ENCODE measurements around the gene NTHL1. TPM values are rescaled to one million over a fixed set of nuclear protein-coding genes. Genes with fewer than 3 reads are reported as not detected.

NTHL1 gene
- total RNA-seq, result 29.5 and 31.0 TPM in 2 replicates

DNA sequence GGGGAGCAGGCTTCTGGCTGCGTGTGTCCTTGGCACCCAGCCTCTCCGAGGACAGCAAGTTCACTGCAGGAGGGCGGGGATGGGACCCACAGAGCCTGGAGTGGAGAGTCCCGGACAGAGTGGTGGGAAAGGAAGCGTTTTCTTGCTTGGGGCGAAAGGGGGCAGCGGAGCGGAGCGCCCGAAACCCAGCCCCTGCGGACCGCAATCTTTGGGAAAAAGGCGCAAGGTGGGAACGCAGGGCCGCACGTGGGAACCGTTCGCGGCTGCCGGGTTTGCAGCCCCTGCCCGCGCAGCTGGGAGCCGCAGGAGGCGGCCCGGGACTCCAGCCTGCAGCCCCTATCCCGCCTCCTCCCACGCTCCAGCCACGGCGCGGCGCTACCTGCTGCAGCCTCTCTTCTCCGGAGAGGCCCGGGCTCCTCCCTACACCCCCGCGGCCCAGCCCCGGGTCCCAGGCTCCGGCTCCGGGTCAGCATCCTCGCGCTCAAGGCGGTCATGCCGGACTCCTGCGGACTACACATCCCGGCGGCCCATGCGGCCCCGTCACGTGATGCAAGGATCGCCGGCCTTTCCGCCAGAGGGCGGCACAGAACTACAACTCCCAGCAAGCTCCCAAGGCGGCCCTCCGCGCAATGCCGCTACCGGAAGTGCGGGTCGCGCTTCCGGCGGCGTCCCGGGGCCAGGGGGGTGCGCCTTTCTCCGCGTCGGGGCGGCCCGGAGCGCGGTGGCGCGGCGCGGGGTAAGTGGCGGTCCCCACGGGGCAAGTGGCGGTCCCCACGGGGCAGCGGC lies at the start of gene NTHL1, which contains the start of gene TSC2:
TSS of gene NTHL1 (minus strand) at position 505 of the 786 bp plus-strand sequence. CDS start at position 494, 11 bp downstream.
TSS of gene TSC2 (plus strand) at position 656 of the 786 bp plus-strand sequence. CDS start 631 bp downstream, outside the sequence.

DNA sequence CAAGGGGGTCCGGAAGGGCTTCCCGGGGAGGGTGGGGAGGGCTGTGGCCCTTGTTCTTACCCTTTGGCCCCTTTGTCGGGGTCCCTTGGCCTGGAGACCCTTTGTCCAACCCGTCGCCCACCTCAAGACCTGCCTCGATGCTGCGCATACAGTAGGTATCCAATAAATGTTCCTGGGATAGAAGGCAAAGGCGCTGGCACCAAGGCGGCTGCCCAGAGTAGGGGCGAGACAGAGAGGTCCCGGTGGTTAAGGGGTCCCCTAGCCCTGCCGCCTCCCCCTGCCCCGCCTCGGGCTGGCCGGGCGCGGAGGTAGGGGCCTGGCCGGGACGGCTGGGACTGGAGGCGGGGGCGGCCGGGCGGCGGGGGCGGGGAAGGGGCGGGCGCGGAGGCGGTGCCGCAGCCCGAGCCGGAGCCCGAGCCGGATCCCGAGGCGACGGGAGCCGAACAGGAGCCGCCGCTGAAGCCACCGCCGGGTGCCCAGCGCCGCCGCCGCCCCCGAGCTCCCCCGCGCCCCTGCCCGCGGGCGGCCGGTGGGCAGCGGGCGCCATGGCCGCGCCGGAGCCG lies 21.1 kb downstream of the NTHL1 start, which contains the start of gene NHERF2:
TSS of gene NHERF2 (plus strand) at position 442 of the 563 bp plus-strand sequence. CDS start at position 546, 104 bp downstream.

DNA sequence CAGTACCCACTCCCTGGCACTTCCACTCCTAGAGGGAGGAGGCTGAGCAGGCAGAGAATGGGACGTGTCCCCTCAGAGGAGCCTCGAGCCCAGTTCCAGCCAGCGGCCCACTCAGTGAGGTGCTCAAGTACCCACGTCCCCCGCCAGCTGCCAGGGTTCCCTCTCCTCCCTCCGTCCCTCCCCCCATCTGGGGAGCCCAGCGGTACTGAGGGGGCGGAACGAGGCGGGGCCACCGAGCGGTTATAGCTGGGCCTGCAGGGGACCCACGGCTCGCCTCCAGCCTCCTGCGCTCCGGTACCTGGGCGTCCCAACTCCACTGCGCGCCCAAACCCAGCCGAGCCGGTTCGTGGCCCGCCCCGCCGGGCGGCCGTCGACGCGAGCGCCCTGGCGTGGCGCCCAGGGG lies 28.1 kb downstream of the NTHL1 start, which contains the start of gene NPW:
TSS of gene NPW (plus strand) at position 268 of the 403 bp plus-strand sequence.

DNA sequence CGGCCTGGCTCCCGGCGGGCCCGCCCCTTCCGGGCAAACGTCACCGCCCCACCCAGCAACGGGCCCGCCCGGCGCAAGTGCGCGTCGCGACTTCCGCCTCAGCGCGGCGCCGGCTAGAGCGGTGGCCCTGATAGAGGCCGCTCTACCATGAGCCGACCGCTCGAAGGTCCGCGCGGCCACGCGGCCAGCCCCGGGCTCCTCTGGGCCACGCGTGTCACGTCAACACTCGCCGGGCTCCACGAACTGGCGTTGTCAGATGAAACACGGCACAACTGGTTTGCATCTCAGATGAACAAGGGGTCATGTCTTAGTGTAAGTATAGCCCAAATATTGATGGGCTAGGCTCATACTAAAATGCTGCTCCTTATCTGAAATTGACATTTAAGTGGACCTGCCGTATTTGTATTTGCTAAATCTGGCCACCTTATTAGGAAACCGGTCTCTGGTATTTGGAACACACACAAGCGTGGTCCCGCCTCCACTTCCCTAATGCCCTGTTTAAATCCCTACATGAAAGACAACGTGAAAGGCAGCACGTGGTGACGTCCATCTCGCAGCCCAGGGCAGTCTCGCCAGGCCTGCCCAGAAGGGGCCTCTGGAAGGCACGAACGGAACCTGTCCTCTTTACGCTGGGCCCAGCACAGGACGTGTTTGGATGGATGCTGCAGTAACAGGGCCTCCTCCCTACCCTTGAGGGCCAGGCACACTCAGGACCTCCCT lies 37.7 kb downstream of the NTHL1 start, which contains the start of gene ZNF598:
TSS of gene ZNF598 (minus strand) at position 31 of the 720 bp plus-strand sequence.

Other genes with a start within 250 kb of the NTHL1 start
- 48.1 and 55.1 TPM in 2 replicates for gene HAGH, start 221.0 kb downstream of the NTHL1 start, total RNA-seq
- gene FAHD1, start 220.6 kb downstream of the NTHL1 start, total RNA-seq, result 66.5 and 87.0 TPM in 2 replicates
- 0.22 and 0.50 TPM in 2 replicates for gene MEIOB, start 175.7 kb downstream of the NTHL1 start, total RNA-seq
- gene HS3ST6, start 129.4 kb downstream of the NTHL1 start, total RNA-seq, result not detected in 2 replicates
- 6.2 and 6.6 TPM in 2 replicates for gene MSRB1, start 104.6 kb downstream of the NTHL1 start, total RNA-seq
- gene RPL3L, start 93.1 kb downstream of the NTHL1 start, total RNA-seq, result not detected in 2 replicates
- gene NDUFB10, start 88.3 kb downstream of the NTHL1 start, total RNA-seq, result 110 and 149 TPM in 2 replicates
- gene RPS2, start 83.0 kb downstream of the NTHL1 start, total RNA-seq, result 1,423 and 2,571 TPM in 2 replicates
- gene RNF151, start 81.0 kb downstream of the NTHL1 start, total RNA-seq, result not detected in 2 replicates
- gene TBL3, start 75.8 kb downstream of the NTHL1 start, total RNA-seq, result 40.7 and 57.5 TPM in 2 replicates
- gene NOXO1, start 66.4 kb downstream of the NTHL1 start, total RNA-seq, result not detected in 2 replicates
- 18.5 and 23.0 TPM in 2 replicates for gene GFER, start 63.6 kb downstream of the NTHL1 start, total RNA-seq
- 1.4 and 6.1 TPM in 2 replicates for gene SYNGR3, start 57.9 kb downstream of the NTHL1 start, total RNA-seq
- 20.7 and 22.7 TPM in 2 replicates for gene ZNF598, start 38.0 kb downstream of the NTHL1 start, total RNA-seq
- 0.33 and 0.87 TPM in 2 replicates for gene NPW, start 28.0 kb downstream of the NTHL1 start, total RNA-seq
- gene NHERF2, start 20.9 kb downstream of the NTHL1 start, total RNA-seq, result 12.1 and 17.7 TPM in 2 replicates
- 50.2 and 59.6 TPM in 2 replicates for gene TSC2, start 151 bp upstream of the NTHL1 start, total RNA-seq
- gene PKD1, start 88.1 kb upstream of the NTHL1 start, total RNA-seq, result 137 and 254 TPM in 2 replicates
- 1.1 and 1.4 TPM in 2 replicates for gene RAB26, start 100.8 kb upstream of the NTHL1 start, total RNA-seq
- gene TRAF7, start 107.9 kb upstream of the NTHL1 start, total RNA-seq, result 46.6 and 52.6 TPM in 2 replicates
- gene CASKIN1, start 148.8 kb upstream of the NTHL1 start, total RNA-seq, result 0.12 and 0.33 TPM in 2 replicates
- 22.6 and 28.9 TPM in 2 replicates for gene MLST8, start 157.6 kb upstream of the NTHL1 start, total RNA-seq
- gene BRICD5, start 163.0 kb upstream of the NTHL1 start, total RNA-seq, result 1.7 and 4.9 TPM in 2 replicates
- 14.1 and 24.5 TPM in 2 replicates for gene PGP, start 167.0 kb upstream of the NTHL1 start, total RNA-seq
- gene E4F1, start 175.8 kb upstream of the NTHL1 start, total RNA-seq, result 37.0 and 38.0 TPM in 2 replicates
- gene DNASE1L2, start 188.6 kb upstream of the NTHL1 start, total RNA-seq, result 0.44 and 0.87 TPM in 2 replicates
- gene ECI1, start 203.8 kb upstream of the NTHL1 start, total RNA-seq, result 51.1 and 60.7 TPM in 2 replicates
- gene RNPS1, start 220.3 kb upstream of the NTHL1 start, total RNA-seq, result 50.1 and 82.1 TPM in 2 replicates

All from uterine smooth muscle cell (primary cell).